ENCODE measurements around the gene FRY.

FRY gene

GRCh38 chr13:32038343-32038742 is 6.8 kb downstream of the FRY start:
- H3K27ac ChIP-seq, result no peak overlapping the region
- H3K4me1 ChIP-seq, result no peaks in the 10 kb centered on the region
- no peak overlapping the region for H3K9ac ChIP-seq
- no peak overlapping the region for H3K4me3 ChIP-seq
- TF ChIP-seq Cebpa-rat (IDR thresholded peaks at IDR 0.05), result no peak
- H4K20me1 ChIP-seq, result no peaks in the 10 kb centered on the region
- H3K36me3 ChIP-seq, result no peaks in the 10 kb centered on the region
- H3K9me3 ChIP-seq, result no peaks in the 10 kb centered on the region
- H3K27me3 ChIP-seq, result peaks cover 6% of the 10 kb centered on the region; the same call in 1 of the 2 replicates
- H3K4me2 ChIP-seq, result no peak overlapping the region

GRCh38 chr13:32039056-32039455 is 7.5 kb downstream of the FRY start:
- H3K4me2 ChIP-seq, result no peak overlapping the region
- no peak overlapping the region for H3K4me3 ChIP-seq
- no peaks in the 10 kb centered on the region for H3K36me3 ChIP-seq
- H4K20me1 ChIP-seq, result no peaks in the 10 kb centered on the region
- H3K27me3 ChIP-seq, result no peaks in the 10 kb centered on the region
- no peak for TF ChIP-seq Cebpa-rat (IDR thresholded peaks at IDR 0.05)
- no peaks in the 10 kb centered on the region for H3K4me1 ChIP-seq
- no peak overlapping the region for H3K27ac ChIP-seq
- no peak overlapping the region for H3K9ac ChIP-seq
- H3K9me3 ChIP-seq, result no peaks in the 10 kb centered on the region

GRCh38 chr13:32039528-32039927 is 8.0 kb downstream of the FRY start:
- H3K4me3 ChIP-seq, result no peak overlapping the region
- no peak overlapping the region for H3K27ac ChIP-seq
- no peaks in the 10 kb centered on the region for H3K9me3 ChIP-seq
- no peaks in the 10 kb centered on the region for H3K27me3 ChIP-seq
- H3K9ac ChIP-seq, result no peak overlapping the region
- H3K36me3 ChIP-seq, result no peaks in the 10 kb centered on the region
- H4K20me1 ChIP-seq, result no peaks in the 10 kb centered on the region
- no peak for TF ChIP-seq Cebpa-rat (IDR thresholded peaks at IDR 0.05)
- H3K4me1 ChIP-seq, result no peaks in the 10 kb centered on the region
- H3K4me2 ChIP-seq, result no peak overlapping the region

DNA sequence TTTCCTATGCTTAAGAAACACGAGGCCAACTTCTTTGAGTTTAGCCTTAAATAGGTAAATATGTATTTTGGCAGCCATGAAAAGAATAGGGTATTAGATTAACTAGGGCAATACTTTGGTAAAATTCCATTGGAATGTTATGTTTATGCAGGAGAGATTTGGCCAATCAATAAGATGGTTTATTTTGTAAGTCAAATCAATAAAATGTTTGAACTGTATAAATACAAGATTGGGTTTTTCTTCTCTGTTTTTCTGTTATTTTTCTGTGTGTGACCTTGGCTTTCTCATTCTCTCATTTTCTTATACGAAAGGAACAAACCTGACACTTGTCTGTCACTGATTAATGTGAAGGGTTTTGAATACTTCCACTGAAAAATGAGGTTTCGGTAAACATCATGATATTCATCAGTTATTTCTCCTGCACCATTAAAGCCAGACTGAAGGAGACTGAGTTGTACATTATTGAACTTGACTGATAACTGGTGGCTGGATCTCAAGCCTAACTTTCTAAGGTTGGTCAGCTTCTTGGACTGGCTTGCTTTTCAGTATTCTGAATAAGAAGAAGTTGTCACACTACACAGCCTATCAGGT is 8.6 kb downstream of the FRY start:
- Histone ChIP-seq H3K4me2 (no peak overlapping the region), H3K4me1 (no peaks in the 10 kb centered on the region), H3K27ac (no peak overlapping the region), H3K36me3 (no peaks in the 10 kb centered on the region), H4K20me1 (no peaks in the 10 kb centered on the region), H3K9ac (no peak overlapping the region), H3K9me3 (no peaks in the 10 kb centered on the region), H3K27me3 (no peaks in the 10 kb centered on the region), H3K4me3 (no peak overlapping the region)
- TF ChIP-seq Cebpa-rat (IDR thresholded peaks at IDR 0.05), result no peak

DNA sequence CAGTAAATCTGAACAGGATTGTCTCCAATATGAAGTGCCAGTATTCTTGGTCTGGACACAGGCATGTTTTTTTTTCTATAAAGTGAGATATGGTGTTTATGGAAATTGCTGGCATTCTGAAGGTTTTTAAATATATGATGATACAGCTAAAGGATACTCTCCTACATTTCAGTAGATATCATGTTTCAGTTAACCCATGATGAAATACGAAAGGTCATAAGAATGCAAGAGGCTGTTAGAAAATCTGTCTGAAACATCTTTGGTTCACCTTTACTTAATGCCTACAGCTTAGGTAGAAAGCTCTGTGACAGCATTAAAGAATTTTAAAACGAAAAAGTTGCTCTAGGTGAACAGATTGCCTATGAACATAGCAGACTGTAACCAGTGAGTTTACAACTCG is 9.1 kb downstream of the FRY start:
- no peak overlapping the region for H3K4me2 ChIP-seq
- no peak for TF ChIP-seq Cebpa-rat (IDR thresholded peaks at IDR 0.05)
- no peaks in the 10 kb centered on the region for H3K36me3 ChIP-seq
- H3K27ac ChIP-seq, result no peak overlapping the region
- H3K9ac ChIP-seq, result no peak overlapping the region
- no peak overlapping the region for H3K4me3 ChIP-seq
- no peaks in the 10 kb centered on the region for H3K4me1 ChIP-seq
- no peaks in the 10 kb centered on the region for H3K27me3 ChIP-seq
- no peaks in the 10 kb centered on the region for H4K20me1 ChIP-seq
- no peaks in the 10 kb centered on the region for H3K9me3 ChIP-seq

- TF ChIP-seq Cebpa-rat (IDR thresholded peaks at IDR 0.05), result no peak
- H3K4me3 ChIP-seq, result no peak overlapping the region
- H3K4me1 ChIP-seq, result peaks cover 6% of the 10 kb centered on the region
- H3K9ac ChIP-seq, result no peak overlapping the region
- H3K27me3 ChIP-seq, result no peaks in the 10 kb centered on the region
- no peaks in the 10 kb centered on the region for H3K36me3 ChIP-seq
- no peak overlapping the region for H3K4me2 ChIP-seq
- H3K27ac ChIP-seq, result no peak overlapping the region
- no peaks in the 10 kb centered on the region for H3K9me3 ChIP-seq
- no peaks in the 10 kb centered on the region for H4K20me1 ChIP-seq
Measured at GRCh38 chr13:32041429-32041828, 9.9 kb downstream of the FRY start.

GRCh38 chr13:32042551-32042950 is 11.0 kb downstream of the FRY start:
- Histone ChIP-seq H3K9ac (no peak overlapping the region), H3K4me3 (no peak overlapping the region), H4K20me1 (no peaks in the 10 kb centered on the region), H3K4me1 (peaks cover 17% of the 10 kb centered on the region), H3K27ac (no peak overlapping the region), H3K4me2 (no peak overlapping the region), H3K36me3 (no peaks in the 10 kb centered on the region), H3K27me3 (no peaks in the 10 kb centered on the region), H3K9me3 (no peaks in the 10 kb centered on the region)
- no peak for TF ChIP-seq Cebpa-rat (IDR thresholded peaks at IDR 0.05)

DNA sequence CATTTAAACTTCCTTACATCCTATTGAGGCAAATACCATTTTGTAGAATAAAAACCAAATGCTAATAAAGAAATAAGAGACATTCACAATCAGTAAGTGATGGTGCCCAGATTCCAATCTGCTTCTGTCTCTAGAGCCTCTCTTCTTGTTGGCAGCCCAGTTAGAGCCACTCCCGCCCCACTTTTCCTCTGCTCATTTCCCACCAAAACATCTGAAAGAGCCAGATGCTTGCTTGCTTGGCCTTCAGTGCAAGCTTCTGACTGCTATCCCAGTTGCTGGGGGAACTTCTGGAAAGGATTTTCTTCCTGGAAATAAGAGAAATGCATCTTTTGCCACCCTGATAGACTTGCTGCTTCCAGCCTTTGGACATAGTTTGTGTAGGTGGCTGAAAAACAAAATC is 12.9 kb downstream of the FRY start:
- Histone ChIP-seq H3K4me2 (no peak overlapping the region), H3K9me3 (no peaks in the 10 kb centered on the region), H3K4me1 (peaks cover 33% of the 10 kb centered on the region), H3K27me3 (no peaks in the 10 kb centered on the region), H4K20me1 (no peaks in the 10 kb centered on the region), H3K9ac (no peak overlapping the region), H3K4me3 (no peak overlapping the region), H3K36me3 (no peaks in the 10 kb centered on the region), H3K27ac (no peak overlapping the region)
- no peak for TF ChIP-seq Cebpa-rat (IDR thresholded peaks at IDR 0.05)

DNA sequence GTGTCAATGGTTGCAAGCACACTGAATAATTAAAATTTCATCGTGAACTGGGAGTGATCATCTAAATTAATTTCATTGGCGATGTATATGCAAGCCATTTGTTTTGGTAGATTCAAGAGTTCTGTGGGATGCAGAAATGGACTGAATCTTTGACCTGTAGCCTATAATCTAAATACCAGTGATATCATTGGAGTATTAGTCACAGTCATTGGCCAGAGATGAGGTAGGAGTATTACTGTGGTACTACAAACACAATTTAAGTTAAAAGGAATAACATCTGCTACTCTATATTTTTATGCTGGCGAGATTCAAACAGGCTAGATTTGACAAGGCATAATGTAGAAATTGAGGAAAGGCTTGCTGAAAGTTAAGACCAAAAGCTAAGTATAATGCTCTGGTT is 14.0 kb downstream of the FRY start:
- H3K27ac ChIP-seq, result no peak overlapping the region
- H4K20me1 ChIP-seq, result no peaks in the 10 kb centered on the region
- no peak overlapping the region for H3K9ac ChIP-seq
- no peaks in the 10 kb centered on the region for H3K36me3 ChIP-seq
- H3K4me2 ChIP-seq, result no peak overlapping the region
- peaks cover 33% of the 10 kb centered on the region for H3K4me1 ChIP-seq
- no peaks in the 10 kb centered on the region for H3K27me3 ChIP-seq
- no peak overlapping the region for H3K4me3 ChIP-seq
- TF ChIP-seq Cebpa-rat (IDR thresholded peaks at IDR 0.05), result no peak
- no peaks in the 10 kb centered on the region for H3K9me3 ChIP-seq

DNA sequence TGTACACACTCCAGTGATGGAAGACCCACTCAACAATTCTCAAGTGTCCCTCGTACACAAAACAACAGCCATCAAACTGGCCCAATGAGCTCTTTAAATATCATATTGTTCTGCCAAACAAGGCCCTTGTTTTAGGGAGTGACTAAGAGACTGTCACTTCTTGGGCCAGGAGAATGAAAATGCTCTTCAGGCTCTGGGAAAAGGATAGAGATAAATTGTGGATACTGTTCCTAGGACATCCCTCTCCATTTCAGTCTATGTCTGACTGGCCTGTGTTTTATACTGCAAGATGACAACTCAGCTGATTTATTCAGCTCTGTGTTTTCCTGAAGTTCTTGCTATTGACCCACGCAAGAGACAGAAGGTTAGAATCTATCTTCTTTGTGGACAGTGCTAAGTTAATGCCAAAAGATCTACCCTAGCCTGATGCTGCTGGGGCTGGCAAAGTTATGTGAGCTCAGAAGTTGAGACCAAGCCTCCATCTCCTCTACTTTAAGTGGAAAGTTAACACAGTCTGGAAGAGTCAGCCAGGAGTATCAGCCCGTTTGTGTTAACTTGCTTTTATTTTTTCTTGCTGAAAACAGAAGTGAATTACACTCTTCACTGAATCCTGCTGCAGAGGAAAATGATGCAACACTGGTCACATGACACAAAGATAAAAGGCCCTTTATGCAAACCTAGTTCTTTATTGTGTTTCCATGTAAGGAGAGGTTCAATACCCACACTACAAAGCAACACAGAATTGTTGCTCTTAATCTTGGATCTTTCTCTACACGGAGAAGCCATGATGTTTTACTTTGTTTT is 14.6 kb downstream of the FRY start:
- no peak overlapping the region for H3K9ac ChIP-seq
- H3K27ac ChIP-seq, result peak overlapping the region; percentile 32

More for the DNA sequence above, 14.6 kb downstream of the FRY start:
- no peaks in the 10 kb centered on the region for H3K9me3 ChIP-seq
- no peaks in the 10 kb centered on the region for H3K27me3 ChIP-seq
- TF ChIP-seq Cebpa-rat (IDR thresholded peaks at IDR 0.05), result peak; percentile 75; the same call in 1 of the 2 replicates
- no peak overlapping the region for H3K4me3 ChIP-seq
- peak overlapping the region; percentile 40 for H3K4me2 ChIP-seq
- H4K20me1 ChIP-seq, result no peaks in the 10 kb centered on the region
- no peaks in the 10 kb centered on the region for H3K36me3 ChIP-seq
- peaks cover 33% of the 10 kb centered on the region for H3K4me1 ChIP-seq
